Measurements from ENCODE around the gene CPNE2.

DNA sequence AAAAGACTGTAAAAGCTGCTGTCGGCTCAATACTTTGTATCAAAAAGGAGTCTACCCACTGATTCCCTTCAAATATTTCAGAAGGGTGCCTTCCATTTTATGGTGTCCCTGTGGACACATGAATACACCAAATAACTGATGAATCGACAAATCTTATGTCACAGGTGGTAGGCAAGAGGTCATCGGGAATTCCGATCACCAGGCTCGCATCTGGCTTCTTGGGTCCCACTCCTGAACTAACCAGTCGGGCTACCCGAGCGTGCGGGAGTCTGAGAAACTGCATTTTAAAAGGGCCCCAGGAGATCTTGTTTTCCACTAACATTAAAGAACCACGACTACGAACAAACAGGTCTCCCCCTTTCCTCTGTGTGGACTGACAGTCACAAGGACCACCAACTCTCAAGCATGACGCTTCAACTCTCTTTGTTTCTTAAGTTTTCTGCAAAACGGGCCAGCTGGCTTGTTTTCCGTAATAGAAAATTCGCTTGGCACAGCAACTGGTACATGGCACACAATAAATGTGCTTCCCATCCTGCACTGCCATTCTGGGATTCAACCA, 92.6 kb downstream of the CPNE2 start:
- TF ChIP-seq, protein P1, sequence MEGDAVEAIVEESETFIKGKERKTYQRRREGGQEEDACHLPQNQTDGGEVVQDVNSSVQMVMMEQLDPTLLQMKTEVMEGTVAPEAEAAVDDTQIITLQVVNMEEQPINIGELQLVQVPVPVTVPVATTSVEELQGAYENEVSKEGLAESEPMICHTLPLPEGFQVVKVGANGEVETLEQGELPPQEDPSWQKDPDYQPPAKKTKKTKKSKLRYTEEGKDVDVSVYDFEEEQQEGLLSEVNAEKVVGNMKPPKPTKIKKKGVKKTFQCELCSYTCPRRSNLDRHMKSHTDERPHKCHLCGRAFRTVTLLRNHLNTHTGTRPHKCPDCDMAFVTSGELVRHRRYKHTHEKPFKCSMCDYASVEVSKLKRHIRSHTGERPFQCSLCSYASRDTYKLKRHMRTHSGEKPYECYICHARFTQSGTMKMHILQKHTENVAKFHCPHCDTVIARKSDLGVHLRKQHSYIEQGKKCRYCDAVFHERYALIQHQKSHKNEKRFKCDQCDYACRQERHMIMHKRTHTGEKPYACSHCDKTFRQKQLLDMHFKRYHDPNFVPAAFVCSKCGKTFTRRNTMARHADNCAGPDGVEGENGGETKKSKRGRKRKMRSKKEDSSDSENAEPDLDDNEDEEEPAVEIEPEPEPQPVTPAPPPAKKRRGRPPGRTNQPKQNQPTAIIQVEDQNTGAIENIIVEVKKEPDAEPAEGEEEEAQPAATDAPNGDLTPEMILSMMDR (IDR thresholded peaks at IDR 0.05) = no peak
- TF ChIP-seq POLR2A (IDR thresholded peaks at IDR 0.05) = no peak
